HG02610 (cell line): Measurements from ENCODE around the gene PLCB3.
"Not testable (repeated sequence)": the region's sequence is repeated elsewhere in the genome, so short reads cannot be mapped to it uniquely, and the experiment has no call there.

ENCODE experiments used
- ATAC-seq: cut with Tn5 transposase; IDR thresholded peaks from one replicate; pipeline ENCODE4 v1.9.1; 2021; ENCODE audit warnings: mild to moderate bottlenecking, moderate library complexity; ENCODE audit not compliant: unreplicated experiment

Gene PLCB3

GRCh38 chr11:64303109-64304031 is 52.0 kb downstream of the PLCB3 start:
- no peak for ATAC-seq

DNA sequence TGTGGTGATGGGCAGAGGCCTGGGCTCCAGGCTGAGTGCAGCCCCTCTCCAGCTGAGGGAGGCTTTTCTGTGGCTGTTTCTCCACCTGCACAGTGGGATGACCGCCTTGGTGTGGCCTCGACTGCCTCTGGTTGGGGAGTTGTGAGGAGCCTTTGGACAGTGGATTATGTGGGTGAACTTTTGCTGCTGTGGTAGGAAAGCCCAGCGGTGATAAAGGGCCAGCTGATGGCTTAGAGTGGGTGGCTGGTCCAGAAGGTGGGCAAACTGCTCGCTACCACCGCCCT is 52.6 kb downstream of the PLCB3 start:
- ATAC-seq, result no peak

GRCh38 chr11:64304316-64305072 is 53.2 kb downstream of the PLCB3 start:
- peak; percentile 27 for ATAC-seq

DNA sequence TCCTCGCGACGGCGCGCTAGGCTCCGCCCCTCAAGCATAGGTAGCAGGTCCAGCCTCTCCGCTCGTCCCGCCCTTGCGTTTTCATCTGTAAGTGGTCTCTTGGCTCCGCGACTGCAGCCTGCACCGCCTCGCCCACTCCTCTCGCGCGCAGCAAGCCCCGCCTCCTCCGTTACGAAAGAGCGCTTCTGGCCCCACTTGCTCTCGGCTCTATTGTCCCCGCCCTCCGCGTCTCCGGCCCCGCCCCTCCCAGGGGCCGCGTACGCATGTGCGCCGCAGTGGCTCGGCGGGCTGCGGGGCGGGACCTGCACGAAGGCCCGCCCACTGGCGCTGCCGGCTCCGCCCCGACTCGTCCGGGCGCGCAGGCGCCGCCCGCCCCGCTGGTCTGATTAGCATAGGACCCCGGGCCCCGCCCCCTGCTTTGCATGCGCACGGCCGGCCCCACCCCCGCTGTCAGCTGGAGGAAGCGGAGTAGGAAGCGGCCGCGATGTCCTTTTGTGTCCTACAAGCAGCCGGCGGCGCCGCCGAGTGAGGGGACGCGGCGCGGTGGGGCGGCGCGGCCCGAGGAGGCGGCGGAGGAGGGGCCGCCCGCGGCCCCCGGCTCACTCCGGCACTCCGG is 53.9 kb downstream of the PLCB3 start, which contains the start of gene ESRRA:
Gene ESRRA (plus strand): TSS at position 450 of the 616 bp plus-strand sequence. CDS start 1,656 bp downstream, outside the sequence.
- peak; percentile 71 for ATAC-seq

GRCh38 chr11:64305691-64306562 is 54.6 kb downstream of the PLCB3 start:
- peak; percentile 23 for ATAC-seq

DNA sequence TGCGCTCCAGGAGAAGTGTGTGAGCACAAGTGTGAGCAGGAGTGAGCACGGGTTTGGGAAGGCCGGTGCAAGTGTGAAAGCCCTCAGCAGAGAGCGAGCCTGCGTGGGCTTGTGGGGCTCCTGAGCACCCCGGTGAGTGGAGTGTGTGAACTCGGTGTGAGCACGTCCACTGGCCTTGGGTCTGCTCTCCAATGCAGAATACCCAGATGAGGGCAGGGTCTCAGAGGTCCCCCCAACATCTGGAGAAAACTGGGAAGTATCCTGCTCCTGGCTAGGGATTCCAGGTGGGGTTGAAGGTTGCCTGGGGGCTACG is 55.2 kb downstream of the PLCB3 start:
- no peak for ATAC-seq

DNA sequence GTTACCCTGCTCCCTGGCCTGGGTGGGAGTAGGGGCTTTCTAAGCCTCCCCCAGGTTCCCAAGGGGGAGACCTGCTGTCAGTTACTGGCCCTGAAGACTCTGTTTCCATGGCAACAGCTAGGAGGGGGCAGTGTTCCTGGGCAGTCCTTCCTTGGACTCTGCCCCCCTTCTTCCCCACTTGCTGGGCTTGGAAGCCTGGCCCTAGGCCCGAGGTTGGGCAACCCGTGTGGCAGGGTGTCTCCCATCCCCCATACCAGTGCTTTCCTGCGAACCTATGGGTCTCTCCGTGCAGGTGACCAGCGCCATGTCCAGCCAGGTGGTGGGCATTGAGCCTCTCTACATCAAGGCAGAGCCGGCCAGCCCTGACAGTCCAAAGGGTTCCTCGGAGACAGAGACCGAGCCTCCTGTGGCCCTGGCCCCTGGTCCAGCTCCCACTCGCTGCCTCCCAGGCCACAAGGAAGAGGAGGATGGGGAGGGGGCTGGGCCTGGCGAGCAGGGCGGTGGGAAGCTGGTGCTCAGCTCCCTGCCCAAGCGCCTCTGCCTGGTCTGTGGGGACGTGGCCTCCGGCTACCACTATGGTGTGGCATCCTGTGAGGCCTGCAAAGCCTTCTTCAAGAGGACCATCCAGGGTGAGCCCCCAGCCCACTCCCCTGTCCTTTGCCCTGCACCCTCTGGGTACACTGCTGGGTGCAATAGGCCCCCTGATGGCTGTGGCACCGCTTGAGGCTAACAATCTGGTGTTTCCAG is 55.7 kb downstream of the PLCB3 start:
- no peak for ATAC-seq

DNA sequence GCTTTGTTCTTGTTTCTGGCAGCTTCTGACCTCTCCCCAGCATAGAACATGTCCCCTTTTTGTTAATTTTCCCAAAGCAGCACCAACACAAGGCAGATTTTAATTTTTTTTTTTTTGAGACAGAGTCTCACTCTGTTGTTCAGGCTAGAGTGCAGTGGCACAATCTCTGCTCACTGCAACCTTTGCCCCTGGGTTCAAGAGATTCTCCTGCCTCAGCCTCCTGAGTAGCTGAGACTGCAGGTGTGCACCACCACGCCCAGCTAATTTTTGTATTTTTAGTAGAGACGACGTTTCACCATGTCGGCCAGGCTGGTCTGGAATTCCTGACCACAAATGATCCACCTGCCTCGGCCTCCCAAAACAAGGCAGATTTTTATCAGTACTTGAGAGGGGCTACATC is 56.5 kb downstream of the PLCB3 start:
- not testable (repeated sequence) for ATAC-seq

DNA sequence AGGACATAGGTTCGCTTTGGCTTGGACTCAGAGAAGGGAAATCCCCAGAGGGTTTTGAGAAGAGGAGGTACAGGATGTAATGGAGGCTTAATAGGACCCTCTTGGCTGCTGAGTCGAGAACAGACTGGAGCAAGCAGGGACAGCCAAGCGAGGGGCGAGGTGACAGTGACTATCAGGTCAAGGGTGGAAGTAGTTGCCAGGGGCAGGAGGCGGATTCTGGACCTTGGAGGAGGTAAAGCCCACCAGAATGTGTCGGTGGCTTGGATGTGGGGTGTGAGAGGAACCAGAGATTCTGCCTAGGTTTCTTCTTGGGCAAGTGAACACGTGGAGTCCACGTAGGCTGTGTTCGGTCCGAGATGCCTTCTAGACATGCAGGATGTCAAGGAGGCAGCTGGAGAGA is 61.6 kb downstream of the PLCB3 start:
- no peak for ATAC-seq

- no peak for ATAC-seq
Observed at GRCh38 chr11:64313491-64314145, 62.3 kb downstream of the PLCB3 start.

DNA sequence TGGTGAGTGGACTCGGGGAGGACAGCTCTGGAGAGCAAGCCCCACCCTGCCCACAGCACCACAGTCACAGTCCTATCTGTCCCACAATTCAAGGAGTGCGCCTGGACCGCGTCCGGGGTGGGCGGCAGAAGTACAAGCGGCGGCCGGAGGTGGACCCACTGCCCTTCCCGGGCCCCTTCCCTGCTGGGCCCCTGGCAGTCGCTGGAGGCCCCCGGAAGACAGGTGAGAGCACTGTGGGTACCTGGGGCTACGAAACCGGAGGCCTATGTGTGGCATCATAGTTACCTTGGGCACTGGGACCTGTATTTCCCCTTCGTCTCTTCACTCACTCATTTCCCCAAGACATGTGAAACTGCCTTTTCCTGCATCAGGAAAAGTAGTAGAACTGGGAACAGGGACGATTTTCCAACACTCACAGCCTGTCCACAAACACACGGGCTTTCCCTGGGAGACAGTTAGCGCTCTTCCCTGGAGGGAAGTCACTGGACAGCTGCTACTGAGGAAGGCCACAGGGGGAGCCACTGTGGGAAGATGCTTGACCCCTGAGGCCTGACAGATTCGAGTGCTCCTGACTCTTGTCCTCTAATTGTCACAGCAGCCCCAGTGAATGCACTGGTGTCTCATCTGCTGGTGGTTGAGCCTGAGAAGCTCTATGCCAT is 62.9 kb downstream of the PLCB3 start:
- no peak for ATAC-seq

DNA sequence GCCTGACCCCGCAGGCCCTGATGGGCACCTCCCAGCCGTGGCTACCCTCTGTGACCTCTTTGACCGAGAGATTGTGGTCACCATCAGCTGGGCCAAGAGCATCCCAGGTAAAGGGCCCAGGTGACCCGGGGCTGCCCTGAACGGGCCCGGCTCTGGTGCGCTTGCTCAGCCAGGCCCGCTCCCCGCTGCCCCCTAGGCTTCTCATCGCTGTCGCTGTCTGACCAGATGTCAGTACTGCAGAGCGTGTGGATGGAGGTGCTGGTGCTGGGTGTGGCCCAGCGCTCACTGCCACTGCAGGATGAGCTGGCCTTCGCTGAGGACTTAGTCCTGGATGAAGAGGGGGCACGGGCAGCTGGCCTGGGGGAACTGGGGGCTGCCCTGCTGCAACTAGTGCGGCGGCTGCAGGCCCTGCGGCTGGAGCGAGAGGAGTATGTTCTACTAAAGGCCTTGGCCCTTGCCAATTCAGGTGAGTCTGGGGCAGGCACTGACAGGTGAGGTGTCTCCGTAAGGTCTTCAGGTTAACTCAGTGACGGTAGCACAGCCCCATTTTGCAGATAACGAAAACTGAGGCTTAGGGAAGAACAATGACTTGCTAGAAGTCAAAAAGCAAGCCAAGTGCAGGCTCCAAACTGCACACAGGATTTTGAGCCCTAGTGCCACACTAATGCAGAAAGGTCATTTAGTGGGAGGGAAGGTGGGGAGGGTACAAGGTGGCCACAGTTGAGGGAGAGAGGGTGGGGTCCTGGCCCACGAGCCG is 63.7 kb downstream of the PLCB3 start:
- ATAC-seq, result no peak

DNA sequence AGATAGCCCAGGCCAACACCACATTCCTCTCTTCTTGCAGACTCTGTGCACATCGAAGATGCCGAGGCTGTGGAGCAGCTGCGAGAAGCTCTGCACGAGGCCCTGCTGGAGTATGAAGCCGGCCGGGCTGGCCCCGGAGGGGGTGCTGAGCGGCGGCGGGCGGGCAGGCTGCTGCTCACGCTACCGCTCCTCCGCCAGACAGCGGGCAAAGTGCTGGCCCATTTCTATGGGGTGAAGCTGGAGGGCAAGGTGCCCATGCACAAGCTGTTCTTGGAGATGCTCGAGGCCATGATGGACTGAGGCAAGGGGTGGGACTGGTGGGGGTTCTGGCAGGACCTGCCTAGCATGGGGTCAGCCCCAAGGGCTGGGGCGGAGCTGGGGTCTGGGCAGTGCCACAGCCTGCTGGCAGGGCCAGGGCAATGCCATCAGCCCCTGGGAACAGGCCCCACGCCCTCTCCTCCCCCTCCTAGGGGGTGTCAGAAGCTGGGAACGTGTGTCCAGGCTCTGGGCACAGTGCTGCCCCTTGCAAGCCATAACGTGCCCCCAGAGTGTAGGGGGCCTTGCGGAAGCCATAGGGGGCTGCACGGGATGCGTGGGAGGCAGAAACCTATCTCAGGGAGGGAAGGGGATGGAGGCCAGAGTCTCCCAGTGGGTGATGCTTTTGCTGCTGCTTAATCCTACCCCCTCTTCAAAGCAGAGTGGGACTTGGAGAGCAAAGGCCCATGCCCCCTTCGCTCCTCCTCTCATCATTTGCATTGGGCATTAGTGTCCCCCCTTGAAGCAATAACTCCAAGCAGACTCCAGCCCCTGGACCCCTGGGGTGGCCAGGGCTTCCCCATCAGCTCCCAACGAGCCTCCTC is 64.6 kb downstream of the PLCB3 start:
- ATAC-seq, result not testable (repeated sequence)

- no peak for ATAC-seq
Observed at GRCh38 chr11:64316672-64317324, 65.5 kb downstream of the PLCB3 start.

- peak; percentile 59 for ATAC-seq
Observed at GRCh38 chr11:64317325-64317960, 66.1 kb downstream of the PLCB3 start, which contains the start of gene TRMT112. Gene TRMT112, minus strand, starts transcription at chr11:64317559. Its CDS starts 33 bp downstream, at chr11:64317526.
